Tibial nerve (tissue), 4 donors: ENCODE results near the gene BLVRB. TPM values are rescaled to one million over a fixed set of nuclear protein-coding genes. Genes with fewer than 3 reads are reported as not detected.
"Not testable (repeated sequence)": the region's sequence is repeated elsewhere in the genome, so short reads cannot be mapped to it uniquely, and the experiment has no call there.

Source experiments
- DNase-seq, 2 donors: peaks; one replicate each; pipeline ENCODE4 v3.0.0-alpha.2; 2019; ENCODE audit warnings: low spot score in 2 of 2
- H3K27ac ChIP-seq, 4 donors: fragments of 200-600 bp; sonication (generic) in 3 of 4; one replicate each; pipeline ENCODE4 v1.5.1; 2017 to 2019; ENCODE audit warnings: mild to moderate bottlenecking in 1 of 4
- H3K27me3 ChIP-seq, 2 donors: fragments of 200-600 bp; sonication (generic) in 1 of 2; one replicate each; pipeline versions ENCODE4 v1.5.1 to v1.6.0; 2017 to 2019
- H3K36me3 ChIP-seq, 3 donors: fragments of 200-600 bp; sonication (generic); one replicate each; pipeline ENCODE4 v1.5.1; 2018 to 2019
- H3K4me1 ChIP-seq, 4 donors: fragments of 200-600 bp; sonication (generic) in 3 of 4; one replicate each; pipeline ENCODE4 v1.5.1; 2017 to 2019
- H3K4me3 ChIP-seq, 4 donors: fragments of 200-600 bp; sonication (generic) in 3 of 4; one replicate each; pipeline ENCODE4 v1.5.1; 2017 to 2019; ENCODE audit warnings: mild to moderate bottlenecking in 1 of 4, moderate library complexity in 1 of 4
- H3K9me3 ChIP-seq, 4 donors: fragments of 200-600 bp; sonication (generic) in 3 of 4; one replicate each; pipeline ENCODE4 v1.5.1; 2017 to 2019
- EP300 ChIP-seq, 2 donors: sonication (generic); formaldehyde crosslinking; IDR thresholded peaks; one replicate each; pipeline ENCODE4 v1.6.1; 2017; ENCODE audit warnings: antibody characterized with exemption in 2 of 2, mild to moderate bottlenecking in 1 of 2
- POLR2A ChIP-seq, 2 donors: fragments of 450-650 bp; IDR thresholded peaks; one replicate each; pipeline ENCODE4 v1.6.1; 2017; ENCODE audit warnings: antibody characterized with exemption in 2 of 2, mild to moderate bottlenecking in 2 of 2, moderate library complexity in 2 of 2
- WGBS, 2 donors: methylation state at CpG; one replicate each; pipeline ENCODE4 v1.1.5; 2018; 5-methylcytosine and 5-hydroxymethylcytosine counted together
- total RNA-seq, 4 donors: library from RNA; depleted of rRNA; stranded (reverse); fragments of >200 nt; gene quantifications; one replicate each; pipeline ENCODE4 v1.1.0, GENCODE V29; 2016
- TF ChIP-seq, protein P1 (sequence below), 5 experiments: fragments of 200-600 bp in 3 of 5; fragments of 450-650 bp in 2 of 5; sonication (generic) in 3 of 5; IDR thresholded peaks; one replicate each; pipeline ENCODE4 v1.5.1; 2016 to 2019; ENCODE audit warnings: antibody characterized with exemption in 5 of 5, mild to moderate bottlenecking in 3 of 5, moderate library complexity in 2 of 5

BLVRB gene
- total RNA-seq, 4 donors from 2014 or later: 219 to 299 (median 244) TPM

DNA sequence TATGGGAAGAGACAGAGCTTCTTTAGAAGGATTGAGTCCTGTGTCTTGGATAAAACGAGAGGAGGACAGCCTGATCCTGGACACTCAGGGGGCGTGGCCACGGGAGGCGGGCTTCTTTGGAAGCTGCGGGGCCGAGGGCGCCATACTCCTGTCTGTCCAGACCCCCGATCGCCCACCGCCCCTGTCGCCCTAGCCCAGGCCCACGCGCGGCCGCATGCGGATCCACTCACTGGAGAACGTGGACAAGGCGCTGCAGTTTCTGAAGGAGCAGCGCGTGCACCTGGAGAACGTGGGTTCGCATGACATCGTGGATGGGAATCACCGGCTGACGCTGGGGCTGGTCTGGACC lies 24.3 kb upstream of the BLVRB start:
- H3K9me3 ChIP-seq: no peaks in the 10 kb centered on the region
- no peak for DNase-seq
- no peak for TF ChIP-seq POLR2A (IDR thresholded peaks at IDR 0.05)
- TF ChIP-seq, protein P1, sequence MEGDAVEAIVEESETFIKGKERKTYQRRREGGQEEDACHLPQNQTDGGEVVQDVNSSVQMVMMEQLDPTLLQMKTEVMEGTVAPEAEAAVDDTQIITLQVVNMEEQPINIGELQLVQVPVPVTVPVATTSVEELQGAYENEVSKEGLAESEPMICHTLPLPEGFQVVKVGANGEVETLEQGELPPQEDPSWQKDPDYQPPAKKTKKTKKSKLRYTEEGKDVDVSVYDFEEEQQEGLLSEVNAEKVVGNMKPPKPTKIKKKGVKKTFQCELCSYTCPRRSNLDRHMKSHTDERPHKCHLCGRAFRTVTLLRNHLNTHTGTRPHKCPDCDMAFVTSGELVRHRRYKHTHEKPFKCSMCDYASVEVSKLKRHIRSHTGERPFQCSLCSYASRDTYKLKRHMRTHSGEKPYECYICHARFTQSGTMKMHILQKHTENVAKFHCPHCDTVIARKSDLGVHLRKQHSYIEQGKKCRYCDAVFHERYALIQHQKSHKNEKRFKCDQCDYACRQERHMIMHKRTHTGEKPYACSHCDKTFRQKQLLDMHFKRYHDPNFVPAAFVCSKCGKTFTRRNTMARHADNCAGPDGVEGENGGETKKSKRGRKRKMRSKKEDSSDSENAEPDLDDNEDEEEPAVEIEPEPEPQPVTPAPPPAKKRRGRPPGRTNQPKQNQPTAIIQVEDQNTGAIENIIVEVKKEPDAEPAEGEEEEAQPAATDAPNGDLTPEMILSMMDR (IDR thresholded peaks at IDR 0.05): no peak
- TF ChIP-seq EP300 (IDR thresholded peaks at IDR 0.05): no peak
- H3K4me3 ChIP-seq: no peak overlapping the region
- H3K4me1 ChIP-seq: peaks cover 0 to 8% (median 2%) of the 10 kb centered on the region in 4 donors
- WGBS, 2 donors: 64 to 68% methylated on average over 15 to 25 of the region's 25 CpGs
- H3K36me3 ChIP-seq: peaks cover 0 to 28% (median 0%) of the 10 kb centered on the region in 3 donors
- H3K27me3 ChIP-seq: peaks cover 0 to 9% of the 10 kb centered on the region in 2 donors
- no peak overlapping the region for H3K27ac ChIP-seq

DNA sequence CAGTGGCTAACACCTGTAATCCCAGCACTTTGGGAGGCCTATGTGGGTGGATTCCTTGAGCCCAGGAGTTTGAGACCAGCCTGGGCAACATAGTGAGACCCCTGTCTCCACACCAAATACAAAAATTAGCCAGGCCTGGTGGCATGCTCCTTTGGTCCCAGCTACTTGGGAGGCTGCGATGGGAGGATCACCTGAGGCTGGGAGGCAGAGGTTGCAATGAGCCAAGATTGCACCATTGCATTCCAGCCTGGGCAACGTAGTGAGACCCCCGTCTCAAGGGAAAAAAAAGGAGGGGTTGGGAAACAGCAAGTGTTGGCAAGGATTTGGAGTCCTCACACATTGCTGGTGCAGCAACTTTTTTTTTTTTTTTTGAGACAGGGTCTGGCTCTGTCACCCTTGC lies 20.5 kb upstream of the BLVRB start:
- H3K36me3 ChIP-seq: no peaks in the 10 kb centered on the region
- H3K4me3 ChIP-seq: no peak overlapping the region
- TF ChIP-seq POLR2A (IDR thresholded peaks at IDR 0.05): no peak
- TF ChIP-seq, protein P1 (IDR thresholded peaks at IDR 0.05): no peak
- no peak for TF ChIP-seq EP300 (IDR thresholded peaks at IDR 0.05)
- H3K4me1 ChIP-seq: peaks cover 0 to 8% (median 2%) of the 10 kb centered on the region in 4 donors
- H3K9me3 ChIP-seq: no peaks in the 10 kb centered on the region
- no peak for DNase-seq
- H3K27me3 ChIP-seq: peaks cover 0 to 9% of the 10 kb centered on the region in 2 donors
- no peak overlapping the region for H3K27ac ChIP-seq
- 77 to 85% methylated on average over 3 of the region's 3 CpGs for WGBS, 2 donors

DNA sequence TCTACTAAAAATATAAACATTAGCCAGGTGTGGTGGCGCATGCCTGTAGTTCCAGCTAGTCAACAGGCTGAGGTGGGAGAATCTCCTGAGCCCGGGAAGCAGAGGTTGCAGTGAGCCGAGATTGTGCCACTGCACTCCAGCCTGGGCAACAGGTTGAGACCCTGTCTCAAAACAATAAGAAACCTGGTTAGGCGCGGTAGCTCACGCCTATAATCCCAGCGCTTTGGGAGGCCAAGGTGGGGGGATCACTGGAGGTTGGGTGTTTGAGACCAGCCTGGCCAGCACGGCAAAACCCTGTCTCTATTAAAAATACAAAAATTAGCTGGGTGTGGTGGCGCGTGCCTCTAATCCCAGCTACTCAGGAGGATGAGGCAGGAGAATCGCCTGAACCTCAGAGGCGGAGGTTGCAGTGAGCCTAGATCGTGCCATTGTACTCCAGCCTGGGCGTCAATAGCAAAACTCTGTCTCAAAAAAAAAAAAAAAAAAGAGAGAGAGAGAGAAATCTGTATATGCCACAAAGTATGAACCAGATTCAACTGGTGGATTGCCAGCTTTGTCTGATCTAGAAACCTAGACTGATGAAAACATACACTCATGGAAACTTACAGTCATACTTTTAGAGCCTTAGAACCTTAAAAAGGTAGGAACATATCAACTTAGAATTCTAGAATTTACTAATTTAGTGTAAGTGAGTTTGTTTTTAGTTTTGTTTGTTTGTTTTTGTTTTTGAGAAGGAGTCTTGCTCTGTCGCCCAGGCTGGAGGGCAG lies 10.5 kb upstream of the BLVRB start:
- not testable (repeated sequence) for H3K36me3 ChIP-seq, H3K27me3 ChIP-seq, H3K27ac ChIP-seq, H3K4me1 ChIP-seq, DNase-seq, H3K9me3 ChIP-seq, H3K4me3 ChIP-seq
- WGBS, 2 donors: 88 to 89% methylated on average over 13 to 15 of the region's 15 CpGs

DNA sequence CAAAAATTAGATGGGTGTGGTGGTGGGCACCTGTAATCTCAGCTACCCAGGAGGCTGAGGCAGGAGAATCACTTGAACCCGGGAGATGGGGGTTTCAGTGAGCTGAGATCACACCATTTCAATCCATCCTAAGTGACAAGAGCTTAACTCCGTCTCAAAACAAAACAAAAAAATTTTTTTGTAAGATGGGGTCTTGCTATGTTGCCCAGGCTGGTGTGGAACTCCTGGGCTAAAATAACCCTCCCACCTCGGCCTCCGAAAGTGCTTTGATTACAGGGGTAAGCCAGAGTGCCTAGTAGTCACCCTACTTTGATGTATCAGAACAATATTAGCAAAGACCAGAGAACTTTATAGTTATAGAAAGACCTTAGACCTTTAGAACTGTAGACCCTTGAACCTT lies 9.2 kb upstream of the BLVRB start:
- DNase-seq: no peak
- WGBS, 2 donors: 85 to 93% methylated on average over 4 of the region's 4 CpGs
- Histone ChIP-seq H3K4me1 (no peaks in the 10 kb centered on the region), H3K9me3 (no peaks in the 10 kb centered on the region), H3K27ac (no peak overlapping the region), H3K27me3 (no peaks in the 10 kb centered on the region), H3K4me3 (no peak overlapping the region), H3K36me3 (no peaks in the 10 kb centered on the region)
- TF ChIP-seq EP300 (IDR thresholded peaks at IDR 0.05): no peak
- TF ChIP-seq, protein P1 (IDR thresholded peaks at IDR 0.05): no peak
- no peak for TF ChIP-seq POLR2A (IDR thresholded peaks at IDR 0.05)

DNA sequence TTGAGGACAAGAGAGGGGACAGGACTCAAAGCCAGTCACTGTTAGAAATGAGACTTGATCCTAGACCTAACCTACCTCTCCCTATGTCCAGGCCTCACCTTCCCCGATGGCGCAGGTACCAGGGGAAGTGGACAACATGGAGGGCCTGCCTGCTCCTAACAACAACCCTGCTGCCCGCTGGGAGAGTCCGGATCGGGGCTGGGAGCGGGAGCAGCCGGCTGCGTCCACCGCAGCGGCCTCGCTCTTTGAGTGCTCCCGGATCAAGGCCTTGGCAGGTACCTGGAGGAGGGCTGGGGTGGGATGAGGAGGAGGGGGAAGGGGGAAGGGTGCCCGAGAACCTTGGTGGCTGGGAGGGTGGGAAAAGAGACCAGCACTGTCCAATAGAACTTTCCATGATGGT lies 7.0 kb upstream of the BLVRB start:
- 83 to 87% methylated on average over 13 of the region's 13 CpGs for WGBS, 2 donors
- Histone ChIP-seq H3K27ac (no peak overlapping the region), H3K36me3 (no peaks in the 10 kb centered on the region), H3K4me3 (no peak overlapping the region), H3K4me1 (peaks cover 0 to 3% (median 1%) of the 10 kb centered on the region in 4 donors), H3K27me3 (no peaks in the 10 kb centered on the region), H3K9me3 (no peaks in the 10 kb centered on the region)
- no peak for DNase-seq
- TF ChIP-seq, protein P1 (IDR thresholded peaks at IDR 0.05): no peak
- TF ChIP-seq POLR2A (IDR thresholded peaks at IDR 0.05) (no peak), EP300 (IDR thresholded peaks at IDR 0.05) (no peak)
